ENCODE measurements around the gene PLD5. TPM values are rescaled to one million over a fixed set of nuclear protein-coding genes. Genes with fewer than 3 reads are reported as not detected.
"Not testable (repeated sequence)": the region's sequence is repeated elsewhere in the genome, so short reads cannot be mapped to it uniquely, and the experiment has no call there.

Gene PLD5
- total and polyA plus RNA-seq, 7 experiments from 2014 or later: not detected

DNA sequence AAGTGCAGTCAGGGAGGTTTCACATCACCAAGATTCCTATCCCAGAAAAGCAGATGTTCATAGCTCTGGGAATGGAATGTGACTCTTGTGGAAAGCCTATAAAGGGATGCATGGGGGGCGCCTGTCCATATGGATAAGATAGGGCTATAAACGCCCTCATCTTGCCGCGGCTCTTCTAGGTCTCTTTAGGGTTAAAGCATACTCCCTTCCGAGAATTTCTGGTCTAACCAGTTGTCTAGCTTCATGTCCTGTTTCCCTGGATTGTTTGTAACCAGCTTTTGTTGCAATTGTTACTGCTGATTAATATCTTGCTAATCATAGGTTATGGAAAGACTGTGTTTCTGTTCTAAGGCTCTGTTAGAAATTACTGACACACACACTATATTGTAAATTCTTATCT lies 64.8 kb downstream of the PLD5 start:
- not testable (repeated sequence) for H3K4me3 Mint-ChIP-seq

DNA sequence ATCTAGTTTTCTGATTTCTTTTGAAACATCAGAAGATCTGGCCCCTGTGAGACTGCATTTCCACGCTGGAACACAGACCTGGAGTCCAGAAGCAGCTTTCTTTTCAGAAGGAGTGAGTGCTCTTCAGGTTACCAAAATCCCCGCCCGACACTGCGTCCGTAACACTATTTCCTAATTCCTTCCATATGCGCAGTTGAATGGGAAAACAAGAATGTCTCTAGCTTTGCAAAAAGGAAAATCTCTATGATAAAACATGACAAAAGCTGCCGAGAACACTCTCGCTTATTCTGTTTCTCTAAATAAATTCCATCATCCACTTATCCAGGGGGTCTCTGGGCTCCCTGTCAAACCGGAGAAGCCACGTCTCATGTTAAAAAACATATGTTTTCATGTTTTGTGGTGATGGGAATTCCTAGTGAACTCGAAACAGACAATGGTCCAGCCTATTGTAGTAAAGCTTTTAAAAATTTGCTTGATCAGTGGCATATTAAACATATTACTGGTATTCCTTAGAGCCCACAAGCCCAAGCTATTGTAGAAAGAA lies 67.7 kb downstream of the PLD5 start:
- DNase-seq (no peak), ATAC-seq (no peak)
- Mint-ChIP-seq H3K36me3 (no peaks in the 10 kb centered on the region), H3K4me1 (no peaks in the 10 kb centered on the region), H3K4me3 (no peak overlapping the region), H3K27me3 (peaks cover 1 to 35% (median 18%) of the 10 kb centered on the region in 5 donors), H3K27ac (no peak overlapping the region), H3K9me3 (peaks cover 0 to 3% (median 0%) of the 10 kb centered on the region in 11 donors)
- Histone ChIP-seq H3K4me1 (ENCODE audit: control insufficient read depth in 2 of 2, insufficient read depth in 2 of 2, low read length in 2 of 2) (no peaks in the 10 kb centered on the region), H3K27me3 (ENCODE audit: control insufficient read depth in 2 of 2, insufficient read depth in 2 of 2, low read length in 2 of 2) (no peaks in the 10 kb centered on the region), H3K9me3 (ENCODE audit: control insufficient read depth in 2 of 3, low read length in 3 of 3) (no peaks in the 10 kb centered on the region), H3K36me3 (ENCODE audit: control insufficient read depth in 2 of 3, insufficient read depth in 3 of 3, low read length in 3 of 3) (no peaks in the 10 kb centered on the region), H3K4me3 (ENCODE audit: low read length) (no peak overlapping the region), H3K27ac (ENCODE audit: low read depth, low read length) (no peak overlapping the region)
- intact Hi-C loops (cut with micrococcal nuclease): no loop called here
- POLR2A ChIA-PET: no interaction called here
- CTCF ChIA-PET: no interaction called here

More for the DNA sequence above, 64.8 kb downstream of the PLD5 start:
- intact Hi-C loops (cut with micrococcal nuclease); H3K27me3 ChIP-seq (ENCODE audit: control insufficient read depth in 2 of 2, insufficient read depth in 2 of 2, low read length in 2 of 2); H3K27ac ChIP-seq (ENCODE audit: low read depth, low read length); POLR2A ChIA-PET; H3K9me3 ChIP-seq (ENCODE audit: control insufficient read depth in 2 of 3, low read length in 3 of 3); H3K4me1 ChIP-seq (ENCODE audit: control insufficient read depth in 2 of 2, insufficient read depth in 2 of 2, low read length in 2 of 2); H3K27ac Mint-ChIP-seq; H3K9me3 Mint-ChIP-seq; ATAC-seq; H3K4me3 ChIP-seq (ENCODE audit: low read length); H3K36me3 ChIP-seq (ENCODE audit: control insufficient read depth in 2 of 3, insufficient read depth in 3 of 3, low read length in 3 of 3); H3K36me3 Mint-ChIP-seq; DNase-seq; H3K4me1 Mint-ChIP-seq: not testable (repeated sequence)
- peaks cover 0 to 19% (median 13%) of the 10 kb centered on the region in 5 donors for H3K27me3 Mint-ChIP-seq
- CTCF ChIA-PET: interaction anchor here (1.3 kb wide), 1 partner anchor 9 kb away, joined by 3 read pairs; no protein-coding TSS in a partner anchor

DNA sequence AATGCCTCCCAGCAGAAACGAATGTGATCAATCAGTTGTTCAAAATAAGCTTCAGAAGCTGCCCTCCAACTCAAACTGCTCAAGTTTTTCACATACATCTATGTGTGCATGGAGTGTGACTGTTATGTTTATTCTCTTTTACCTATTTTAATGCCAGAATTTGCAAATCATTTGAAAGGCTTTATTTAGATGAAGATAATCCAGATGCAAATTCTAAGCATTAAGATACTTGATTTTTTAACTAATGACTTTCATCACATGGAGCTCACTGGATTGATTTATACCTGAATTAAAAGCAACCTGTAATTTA lies 69.5 kb downstream of the PLD5 start:
- ChIA-PET CTCF (interaction anchor here (0.6 to 1.1 kb wide), 3 partner anchors 129 to 869 kb away, joined by 3 to 4 read pairs (median 3); no protein-coding TSS in a partner anchor), POLR2A (no interaction called here)
- H3K4me3 Mint-ChIP-seq: no peak overlapping the region
- peaks cover 0 to 4% (median 0%) of the 10 kb centered on the region in 11 donors for H3K9me3 Mint-ChIP-seq
- H3K27ac ChIP-seq (ENCODE audit: low read depth, low read length): no peak overlapping the region
- no peaks in the 10 kb centered on the region for H3K4me1 ChIP-seq (ENCODE audit: control insufficient read depth in 2 of 2, insufficient read depth in 2 of 2, low read length in 2 of 2)
- no peak overlapping the region for H3K27ac Mint-ChIP-seq
- no peaks in the 10 kb centered on the region for H3K36me3 ChIP-seq (ENCODE audit: control insufficient read depth in 2 of 3, insufficient read depth in 3 of 3, low read length in 3 of 3)
- H3K4me1 Mint-ChIP-seq: no peaks in the 10 kb centered on the region
- no peaks in the 10 kb centered on the region for H3K27me3 ChIP-seq (ENCODE audit: control insufficient read depth in 2 of 2, insufficient read depth in 2 of 2, low read length in 2 of 2)
- ATAC-seq: no peak
- intact Hi-C loops (cut with micrococcal nuclease): loop anchor here in 1 of 2 donors (2.0 kb wide), 1 partner anchor 870 kb away; no protein-coding TSS in a partner anchor
- peaks cover 1 to 37% (median 24%) of the 10 kb centered on the region in 5 donors for H3K27me3 Mint-ChIP-seq
- no peak overlapping the region for H3K4me3 ChIP-seq (ENCODE audit: low read length)
- no peaks in the 10 kb centered on the region for H3K36me3 Mint-ChIP-seq
- H3K9me3 ChIP-seq (ENCODE audit: control insufficient read depth in 2 of 3, low read length in 3 of 3): no peaks in the 10 kb centered on the region
- no peak for DNase-seq

DNA sequence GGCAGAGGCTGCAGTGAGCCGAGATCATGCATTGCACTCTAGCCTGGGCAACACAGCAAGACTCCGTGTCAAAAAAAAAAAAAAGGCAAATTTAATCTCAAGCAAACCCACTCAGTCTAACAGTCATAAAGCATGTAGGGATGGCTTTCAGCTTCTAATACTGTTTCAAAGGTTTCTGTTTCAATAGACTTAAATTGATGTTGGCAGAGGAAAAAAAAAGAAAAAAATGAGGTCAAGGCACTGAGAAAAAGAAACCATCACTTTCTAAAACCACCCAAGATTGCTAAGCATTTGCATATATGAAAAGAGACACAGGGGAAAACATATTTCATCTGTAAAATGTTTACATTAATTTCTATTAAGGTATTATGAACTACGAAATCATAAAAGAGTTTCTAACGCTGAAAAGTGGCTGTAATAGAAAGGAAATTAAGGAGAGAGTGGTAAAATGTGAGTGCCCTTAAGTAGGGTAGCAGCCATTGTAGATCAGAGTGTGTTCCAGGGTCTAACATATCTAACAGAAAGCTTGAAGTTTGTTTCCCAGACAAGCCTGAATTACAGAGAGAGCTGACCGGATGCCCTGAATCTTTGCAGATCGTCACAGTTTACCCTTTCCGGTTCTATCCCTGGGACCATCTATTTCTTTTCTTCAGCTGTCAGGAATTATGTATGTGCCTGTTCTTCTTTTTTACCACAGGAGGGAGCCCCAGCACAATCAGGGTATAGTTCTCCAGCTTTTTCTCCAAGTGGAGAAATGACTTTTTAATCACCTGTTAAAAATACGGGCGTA lies 70.0 kb downstream of the PLD5 start:
- intact Hi-C loops (cut with micrococcal nuclease): loop anchor here (2.0 to 5.0 kb wide), 2 partner anchors 842 to 870 kb away; no protein-coding TSS in a partner anchor
- ChIA-PET CTCF (interaction anchor here (0.6 to 1.1 kb wide), 4 partner anchors 130 to 1260 kb away, joined by 3 to 6 read pairs (median 4); no protein-coding TSS in a partner anchor), POLR2A (no interaction called here)
- no peaks in the 10 kb centered on the region for H3K36me3 Mint-ChIP-seq
- H3K27me3 ChIP-seq (ENCODE audit: control insufficient read depth in 2 of 2, insufficient read depth in 2 of 2, low read length in 2 of 2): no peaks in the 10 kb centered on the region
- peaks cover 1 to 41% (median 24%) of the 10 kb centered on the region in 5 donors for H3K27me3 Mint-ChIP-seq
- H3K4me3 ChIP-seq (ENCODE audit: low read length): no peak overlapping the region
- H3K27ac Mint-ChIP-seq: no peak overlapping the region
- no peaks in the 10 kb centered on the region for H3K4me1 Mint-ChIP-seq
- H3K4me3 Mint-ChIP-seq: no peak overlapping the region
- ATAC-seq (no peak), DNase-seq (no peak)
- H3K36me3 ChIP-seq (ENCODE audit: control insufficient read depth in 2 of 3, insufficient read depth in 3 of 3, low read length in 3 of 3): no peaks in the 10 kb centered on the region
- H3K27ac ChIP-seq (ENCODE audit: low read depth, low read length): no peak overlapping the region
- no peaks in the 10 kb centered on the region for H3K4me1 ChIP-seq (ENCODE audit: control insufficient read depth in 2 of 2, insufficient read depth in 2 of 2, low read length in 2 of 2)
- H3K9me3 ChIP-seq (ENCODE audit: control insufficient read depth in 2 of 3, low read length in 3 of 3): no peaks in the 10 kb centered on the region
- H3K9me3 Mint-ChIP-seq: peaks cover 0 to 4% (median 0%) of the 10 kb centered on the region in 11 donors

DNA sequence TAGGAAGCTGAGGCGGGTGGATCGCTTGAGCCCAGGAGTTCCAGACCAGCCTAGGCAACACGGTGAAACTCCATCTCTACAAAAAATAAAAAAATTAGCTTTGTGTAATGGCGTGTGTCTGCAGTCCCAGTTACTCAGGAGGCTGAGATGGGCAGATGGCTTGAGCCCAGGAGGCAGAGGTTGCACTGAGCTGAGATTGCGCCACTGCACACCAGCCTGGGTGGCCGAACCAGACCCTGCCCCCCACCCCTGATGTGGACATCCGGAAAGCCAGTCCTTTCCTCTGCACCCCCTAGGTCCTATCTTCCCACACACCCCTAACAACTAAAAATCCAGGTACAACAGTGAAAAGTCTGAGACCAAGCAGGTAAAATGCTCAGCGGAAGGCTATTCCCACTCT lies 71.9 kb downstream of the PLD5 start:
- no peak for ATAC-seq
- POLR2A ChIA-PET: no interaction called here
- CTCF ChIA-PET: no interaction called here

DNA sequence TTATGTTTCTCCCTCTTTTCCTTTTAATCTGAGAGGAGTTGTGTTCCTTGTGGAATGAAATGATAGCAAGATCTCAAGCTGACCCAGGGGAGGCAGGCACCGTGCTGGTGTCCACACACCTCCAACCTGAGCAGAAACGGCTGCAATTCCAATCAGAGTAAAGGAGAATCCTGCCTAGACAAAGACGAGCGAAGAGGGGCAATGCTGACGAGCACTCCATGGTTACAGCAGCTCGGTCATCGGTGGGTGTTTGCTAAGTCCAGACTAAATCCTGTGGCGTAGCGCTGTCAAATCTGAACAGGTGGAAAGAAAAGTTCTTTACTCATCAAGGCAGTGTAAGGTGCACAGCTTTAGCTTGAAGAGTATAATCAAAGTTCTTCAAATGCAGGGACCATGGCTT lies 74.8 kb downstream of the PLD5 start:
- Mint-ChIP-seq H3K4me3 (no peak overlapping the region), H3K27ac (no peak overlapping the region), H3K36me3 (no peaks in the 10 kb centered on the region), H3K4me1 (no peaks in the 10 kb centered on the region), H3K27me3 (peaks cover 5 to 50% (median 40%) of the 10 kb centered on the region in 5 donors), H3K9me3 (peaks cover 0 to 2% (median 0%) of the 10 kb centered on the region in 11 donors)
- CTCF ChIA-PET: no interaction called here
- H3K9me3 ChIP-seq (ENCODE audit: control insufficient read depth in 2 of 3, low read length in 3 of 3): no peaks in the 10 kb centered on the region
- H3K4me1 ChIP-seq (ENCODE audit: control insufficient read depth in 2 of 2, insufficient read depth in 2 of 2, low read length in 2 of 2): no peaks in the 10 kb centered on the region
- no peak overlapping the region for H3K4me3 ChIP-seq (ENCODE audit: low read length)
- H3K27ac ChIP-seq (ENCODE audit: low read depth, low read length): no peak overlapping the region
- H3K27me3 ChIP-seq (ENCODE audit: control insufficient read depth in 2 of 2, insufficient read depth in 2 of 2, low read length in 2 of 2): no peaks in the 10 kb centered on the region
- DNase-seq (no peak), ATAC-seq (no peak)
- intact Hi-C loops (cut with micrococcal nuclease): loop anchor here in 1 of 2 donors (5.0 kb wide), 1 partner anchor 837 kb away; no protein-coding TSS in a partner anchor
- POLR2A ChIA-PET: no interaction called here
- no peaks in the 10 kb centered on the region for H3K36me3 ChIP-seq (ENCODE audit: control insufficient read depth in 2 of 3, insufficient read depth in 3 of 3, low read length in 3 of 3)

More for the DNA sequence above, 71.9 kb downstream of the PLD5 start:
- Histone ChIP-seq H3K36me3 (ENCODE audit: control insufficient read depth in 2 of 3, insufficient read depth in 3 of 3, low read length in 3 of 3) (no peaks in the 10 kb centered on the region), H3K27me3 (ENCODE audit: control insufficient read depth in 2 of 2, insufficient read depth in 2 of 2, low read length in 2 of 2) (no peaks in the 10 kb centered on the region), H3K27ac (ENCODE audit: low read depth, low read length) (no peak overlapping the region), H3K9me3 (ENCODE audit: control insufficient read depth in 2 of 3, low read length in 3 of 3) (no peaks in the 10 kb centered on the region), H3K4me3 (ENCODE audit: low read length) (no peak overlapping the region), H3K4me1 (ENCODE audit: control insufficient read depth in 2 of 2, insufficient read depth in 2 of 2, low read length in 2 of 2) (no peaks in the 10 kb centered on the region)
- Mint-ChIP-seq H3K27ac (no peak overlapping the region), H3K36me3 (no peaks in the 10 kb centered on the region), H3K4me3 (no peak overlapping the region), H3K9me3 (peaks cover 0 to 4% (median 0%) of the 10 kb centered on the region in 11 donors), H3K27me3 (peaks cover 5 to 52% (median 29%) of the 10 kb centered on the region in 5 donors), H3K4me1 (no peaks in the 10 kb centered on the region)
- no peak for DNase-seq
- intact Hi-C loops (cut with micrococcal nuclease): loop anchor here in 1 of 2 donors (5.0 kb wide), 1 partner anchor 840 kb away; no protein-coding TSS in a partner anchor
